Measurements from ENCODE around the gene SMIM29.
"Not testable (repeated sequence)": the region's sequence is repeated elsewhere in the genome, so short reads cannot be mapped to it uniquely, and the experiment has no call there.

The SMIM29 gene

GRCh38 chr6:34267746-34268145 lies 18.9 kb upstream of the SMIM29 start:
- DNase-seq (ENCODE audit: insufficient read length, low spot score) = no peak
- no peak for FAIRE-seq
- TF ChIP-seq CTCF (IDR thresholded peaks at IDR 0.05; ENCODE audit: insufficient read depth, missing control alignments) = no peak

GRCh38 chr6:34263484-34263883 lies 14.7 kb upstream of the SMIM29 start:
- DNase-seq (ENCODE audit: insufficient read length, low spot score); FAIRE-seq: not testable (repeated sequence)

- TF ChIP-seq CTCF (IDR thresholded peaks at IDR 0.05; ENCODE audit: insufficient read depth, missing control alignments) = no peak
- FAIRE-seq = no peak
- DNase-seq (ENCODE audit: insufficient read length, low spot score) = no peak
Measured at GRCh38 chr6:34260576-34261267, 11.9 kb upstream of the SMIM29 start.

- TF ChIP-seq CTCF (IDR thresholded peaks at IDR 0.05; ENCODE audit: insufficient read depth, missing control alignments) = no peak
- FAIRE-seq (no peak), DNase-seq (ENCODE audit: insufficient read length, low spot score) (no peak)
Measured at GRCh38 chr6:34259529-34260069, 10.8 kb upstream of the SMIM29 start.

- not testable (repeated sequence) for DNase-seq (ENCODE audit: insufficient read length, low spot score); FAIRE-seq
Measured at GRCh38 chr6:34252395-34252794, 3.6 kb upstream of the SMIM29 start.

GRCh38 chr6:34249469-34250261 lies 859 bp upstream of the SMIM29 start:
- DNase-seq (ENCODE audit: insufficient read length, low spot score) (no peak), FAIRE-seq (no peak)
- TF ChIP-seq CTCF (IDR thresholded peaks at IDR 0.05; ENCODE audit: insufficient read depth, missing control alignments) = no peak

GRCh38 chr6:34248198-34248726 lies 544 bp downstream of the SMIM29 start:
- TF ChIP-seq CTCF (IDR thresholded peaks at IDR 0.05; ENCODE audit: insufficient read depth, missing control alignments) = no peak
- FAIRE-seq (no peak), DNase-seq (ENCODE audit: insufficient read length, low spot score) (no peak)
